ENCODE results near the gene ZNF888.
"Not testable (repeated sequence)": the region's sequence is repeated elsewhere in the genome, so short reads cannot be mapped to it uniquely, and the experiment has no call there.

The ZNF888 gene

DNA sequence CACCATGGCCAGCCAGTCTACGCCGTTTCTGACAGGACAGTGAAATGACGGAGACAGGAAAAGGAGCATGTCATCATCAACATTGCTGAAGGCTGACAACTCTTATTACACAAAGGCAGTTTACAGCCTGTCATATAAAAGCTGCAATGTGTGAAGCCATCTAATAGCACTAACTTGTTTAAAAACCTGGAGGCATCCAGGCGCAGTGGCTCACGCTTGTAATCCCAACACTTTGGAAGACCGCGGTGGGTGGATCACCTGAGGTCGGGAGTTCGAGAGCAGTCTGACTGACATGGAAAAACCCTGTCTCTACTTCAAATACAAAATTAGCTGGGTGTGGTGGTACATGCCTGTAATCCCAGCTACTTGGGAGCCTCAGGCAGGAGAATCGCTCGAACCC, 55.2 kb downstream of the ZNF888 start:
- DNase-seq, result not testable (repeated sequence)

GRCh38 chr19:52857378-52858191, 65.6 kb downstream of the ZNF888 start, which contains the start of gene ZNF468:
ZNF468 (minus strand) TSS chr19:52857619; CDS start chr19:52854272, 3,347 bp downstream.
- peak; percentile 64 for DNase-seq

- DNase-seq, result peak; percentile 25
These were observed 66.5 kb downstream of the ZNF888 start for GRCh38 chr19:52856540-52857377.

All from NCI-H1105 (cell line).